OCI-LY1 (cell line): ENCODE results near the gene NXN.

Experiments used
- H2AFZ ChIP-seq: fragments of 200-600 bp; sonication (generic), shearing (Covaris generic); 2 replicates; pipeline ENCODE4 v1.6.0; 2014; ENCODE audit warnings: antibody characterized with exemption, mild to moderate bottlenecking, low read length
- H3F3A ChIP-seq: fragments of 200-600 bp; sonication (generic), shearing (Covaris generic); 2 replicates; pipeline ENCODE4 v1.6.0; 2014; ENCODE audit warnings: mild to moderate bottlenecking, antibody characterized with exemption, low read length, moderate library complexity; ENCODE audit not compliant: insufficient read depth
- H3K27ac ChIP-seq: fragments of 200-600 bp; sonication (generic); 2 replicates; pipeline ENCODE4 v1.5.1; 2014; ENCODE audit warnings: low read length, mixed run types, mild to moderate bottlenecking, low read depth; ENCODE audit not compliant: poor library complexity, severe bottlenecking
- H3K27me3 ChIP-seq: fragments of 200-600 bp; sonication (generic); 2 replicates; pipeline ENCODE4 v1.6.0; 2014; ENCODE audit warnings: antibody characterized with exemption, mild to moderate bottlenecking, low read length, moderate library complexity; ENCODE audit not compliant: insufficient read depth
- H3K36me3 ChIP-seq: fragments of 200-600 bp; sonication (generic); 2 replicates; pipeline ENCODE4 v1.6.1; 2014; ENCODE audit warnings: mild to moderate bottlenecking, antibody characterized with exemption, low read length, moderate library complexity, mixed read lengths; ENCODE audit not compliant: insufficient read depth
- H3K4me1 ChIP-seq: fragments of 200-600 bp; sonication (generic); 2 replicates; pipeline ENCODE4 v1.5.1; 2014; ENCODE audit warnings: mild to moderate bottlenecking, low read length, moderate library complexity; ENCODE audit not compliant: insufficient read depth, severe bottlenecking
- H3K4me2 ChIP-seq: fragments of 200-600 bp; sonication (generic), shearing (Covaris generic); 2 replicates; pipeline ENCODE4 v1.6.1; 2014; ENCODE audit warnings: low read length
- H3K4me3 ChIP-seq: fragments of 200-600 bp; sonication (generic); 2 replicates; pipeline ENCODE4 v1.5.1; 2014; ENCODE audit warnings: low read length, low read depth, mild to moderate bottlenecking, mixed read lengths; ENCODE audit not compliant: poor library complexity, severe bottlenecking
- H3K79me2 ChIP-seq: fragments of 200-600 bp; shearing (Covaris generic); 2 replicates; pipeline ENCODE4 v1.6.1; 2016; ENCODE audit warnings: mixed run types, low read length, mixed read lengths; ENCODE audit not compliant: insufficient read depth
- H3K9ac ChIP-seq: fragments of 200-600 bp; sonication (generic), shearing (Covaris generic); 2 replicates; pipeline ENCODE4 v1.6.1; 2014; ENCODE audit warnings: mild to moderate bottlenecking, low read length, mixed read lengths
- H3K9me2 ChIP-seq: fragments of 200-600 bp; sonication (generic), shearing (Covaris generic); 2 replicates; pipeline ENCODE4 v1.6.1; 2014; ENCODE audit warnings: low read depth, mild to moderate bottlenecking, low read length, mixed read lengths
- H3K9me3 ChIP-seq: fragments of 200-600 bp; shearing (Covaris generic); 2 replicates; pipeline ENCODE4 v1.6.1; 2014; ENCODE audit warnings: low read length, mixed read lengths
- H4K20me1 ChIP-seq: fragments of 200-600 bp; sonication (generic), shearing (Covaris generic); 2 replicates; pipeline ENCODE4 v1.6.0; 2016; ENCODE audit warnings: mild to moderate bottlenecking, low read length; ENCODE audit not compliant: insufficient read depth
- EZH2 ChIP-seq: fragments of 200-600 bp; sonication (generic), shearing (Covaris generic); IDR thresholded peaks from 2 replicates; pipeline ENCODE4 v1.8.0; 2017; ENCODE audit warnings: borderline replicate concordance, mixed run types, mild to moderate bottlenecking, antibody characterized with exemption, low read length, moderate library complexity, mixed read lengths
- TF ChIP-seq, protein P1 (sequence below): fragments of 200-600 bp; sonication (generic), shearing (Covaris generic); IDR thresholded peaks from 2 replicates; pipeline ENCODE4 v1.5.1; 2017; ENCODE audit warnings: mild to moderate bottlenecking, antibody characterized with exemption, low read length, moderate library complexity, mixed read lengths

Gene NXN

DNA sequence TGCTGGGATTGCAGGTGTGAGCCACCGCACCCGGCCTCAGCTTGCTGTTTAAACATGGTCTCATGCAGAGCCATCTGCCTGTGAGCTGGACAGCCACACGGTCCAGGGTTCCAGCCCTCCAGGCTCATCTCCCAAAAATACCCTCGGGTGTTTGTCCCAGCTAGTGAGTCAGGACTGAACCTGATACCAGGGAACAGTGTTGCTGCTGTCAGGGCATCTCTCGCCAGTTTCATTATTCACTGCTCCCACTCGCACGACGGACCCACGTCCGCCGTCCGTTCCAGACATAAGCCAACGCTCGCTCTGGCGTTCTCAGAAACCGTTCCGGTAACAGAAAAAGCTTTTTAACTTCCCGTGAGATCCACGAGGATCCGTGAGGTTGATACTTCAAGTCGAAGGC is 77.6 kb downstream of the NXN start:
- H3K9me3 ChIP-seq = no peaks in the 10 kb centered on the region
- no peaks in the 10 kb centered on the region for H3K27me3 ChIP-seq
- H3K27ac ChIP-seq = no peak overlapping the region
- no peak overlapping the region for H3K4me2 ChIP-seq
- no peaks in the 10 kb centered on the region for H3F3A ChIP-seq
- H3K4me1 ChIP-seq = no peaks in the 10 kb centered on the region
- H4K20me1 ChIP-seq = no peaks in the 10 kb centered on the region
- H2AFZ ChIP-seq = no peak overlapping the region
- no peaks in the 10 kb centered on the region for H3K79me2 ChIP-seq
- H3K9ac ChIP-seq = no peak overlapping the region
- H3K4me3 ChIP-seq = no peak overlapping the region
- no peak for TF ChIP-seq EZH2
- TF ChIP-seq, protein P1, sequence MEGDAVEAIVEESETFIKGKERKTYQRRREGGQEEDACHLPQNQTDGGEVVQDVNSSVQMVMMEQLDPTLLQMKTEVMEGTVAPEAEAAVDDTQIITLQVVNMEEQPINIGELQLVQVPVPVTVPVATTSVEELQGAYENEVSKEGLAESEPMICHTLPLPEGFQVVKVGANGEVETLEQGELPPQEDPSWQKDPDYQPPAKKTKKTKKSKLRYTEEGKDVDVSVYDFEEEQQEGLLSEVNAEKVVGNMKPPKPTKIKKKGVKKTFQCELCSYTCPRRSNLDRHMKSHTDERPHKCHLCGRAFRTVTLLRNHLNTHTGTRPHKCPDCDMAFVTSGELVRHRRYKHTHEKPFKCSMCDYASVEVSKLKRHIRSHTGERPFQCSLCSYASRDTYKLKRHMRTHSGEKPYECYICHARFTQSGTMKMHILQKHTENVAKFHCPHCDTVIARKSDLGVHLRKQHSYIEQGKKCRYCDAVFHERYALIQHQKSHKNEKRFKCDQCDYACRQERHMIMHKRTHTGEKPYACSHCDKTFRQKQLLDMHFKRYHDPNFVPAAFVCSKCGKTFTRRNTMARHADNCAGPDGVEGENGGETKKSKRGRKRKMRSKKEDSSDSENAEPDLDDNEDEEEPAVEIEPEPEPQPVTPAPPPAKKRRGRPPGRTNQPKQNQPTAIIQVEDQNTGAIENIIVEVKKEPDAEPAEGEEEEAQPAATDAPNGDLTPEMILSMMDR = no peak
- no peaks in the 10 kb centered on the region for H3K9me2 ChIP-seq
- H3K36me3 ChIP-seq = no peaks in the 10 kb centered on the region

DNA sequence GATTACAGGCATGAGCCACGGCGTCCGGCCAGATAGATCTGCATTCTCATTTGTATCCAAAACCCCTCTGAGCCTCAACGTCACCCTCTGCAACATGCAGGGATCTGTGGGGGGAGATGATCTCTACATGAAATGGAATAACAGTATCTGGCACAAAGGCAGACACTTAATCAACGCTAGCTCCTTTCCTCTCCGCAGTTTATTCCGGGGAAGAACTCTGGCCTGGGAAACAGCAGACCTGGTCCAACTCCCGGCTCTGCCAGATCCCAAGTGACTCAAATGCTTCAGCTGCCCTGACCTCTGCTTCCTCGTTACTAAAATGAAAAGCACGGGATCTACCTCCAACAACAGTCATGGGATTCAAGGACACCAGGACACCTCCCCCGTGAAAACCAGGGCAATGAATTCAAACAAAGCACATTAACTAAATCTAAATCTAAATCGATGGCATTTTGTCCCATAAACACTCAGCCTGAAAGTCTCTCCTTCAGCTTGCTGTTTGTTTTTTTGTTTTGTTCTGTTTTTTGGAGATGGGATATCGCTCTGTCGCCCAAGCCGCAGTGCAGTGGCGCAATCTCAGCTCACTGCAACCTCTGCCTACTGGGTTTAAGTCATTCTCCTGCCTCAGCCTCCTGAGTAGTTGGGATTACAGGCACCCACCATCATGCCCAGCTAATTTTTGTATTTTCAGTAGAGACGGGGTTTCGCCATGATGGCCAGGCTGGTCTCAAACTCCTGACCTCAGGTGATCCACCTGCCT is 78.2 kb downstream of the NXN start:
- Histone ChIP-seq H3K36me3 (no peaks in the 10 kb centered on the region), H3K9me3 (no peaks in the 10 kb centered on the region), H3K4me2 (no peak overlapping the region), H3K9ac (no peak overlapping the region), H3K27me3 (no peaks in the 10 kb centered on the region), H3K27ac (no peak overlapping the region), H3K79me2 (no peaks in the 10 kb centered on the region), H3K9me2 (no peaks in the 10 kb centered on the region), H3K4me3 (no peak overlapping the region), H3K4me1 (no peaks in the 10 kb centered on the region), H4K20me1 (no peaks in the 10 kb centered on the region), H3F3A (no peaks in the 10 kb centered on the region), H2AFZ (no peak overlapping the region)
- TF ChIP-seq, protein P1 = no peak
- TF ChIP-seq EZH2 = no peak

DNA sequence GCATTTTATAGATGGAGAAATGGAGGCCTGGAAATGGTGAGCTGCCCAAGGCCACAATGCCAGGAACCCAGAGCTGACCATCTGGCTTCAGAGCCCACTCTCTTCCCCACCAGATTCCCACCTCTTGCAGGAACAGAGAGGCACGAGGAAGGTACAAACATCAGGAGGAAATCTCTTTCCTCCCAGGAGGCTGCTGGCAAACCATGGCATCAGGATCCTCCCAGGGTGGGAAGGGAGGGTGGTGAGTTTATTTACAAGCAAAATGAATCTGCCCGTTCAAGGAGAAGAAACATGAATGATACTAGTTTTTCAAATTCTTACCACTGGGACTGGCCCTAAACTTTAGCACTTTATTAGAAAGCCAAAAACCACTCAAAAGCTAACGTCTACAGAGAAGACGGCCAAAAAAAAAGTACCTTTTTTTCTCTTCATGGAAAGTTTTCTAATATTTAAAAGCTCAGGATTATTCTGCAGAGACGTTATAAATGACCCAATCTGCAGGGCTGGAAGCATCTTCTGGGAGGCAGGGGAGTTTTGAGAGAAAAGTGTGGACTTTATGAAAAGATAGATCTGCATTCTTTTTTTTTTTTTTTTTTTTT is 79.1 kb downstream of the NXN start:
- H3K9me3 ChIP-seq = no peaks in the 10 kb centered on the region
- no peak overlapping the region for H3K27ac ChIP-seq
- no peaks in the 10 kb centered on the region for H3K9me2 ChIP-seq
- H4K20me1 ChIP-seq = no peaks in the 10 kb centered on the region
- H3K4me2 ChIP-seq = no peak overlapping the region
- no peak overlapping the region for H3K9ac ChIP-seq
- no peaks in the 10 kb centered on the region for H3K4me1 ChIP-seq
- no peak overlapping the region for H3K4me3 ChIP-seq
- H2AFZ ChIP-seq = no peak overlapping the region
- TF ChIP-seq, protein P1 = no peak
- TF ChIP-seq EZH2 = no peak
- H3F3A ChIP-seq = no peaks in the 10 kb centered on the region
- no peaks in the 10 kb centered on the region for H3K79me2 ChIP-seq
- no peaks in the 10 kb centered on the region for H3K36me3 ChIP-seq
- H3K27me3 ChIP-seq = no peaks in the 10 kb centered on the region
